Hepatocyte (in vitro differentiated cells): ENCODE results near the gene KHDRBS1. TPM values are rescaled to one million over a fixed set of nuclear protein-coding genes. Genes with fewer than 3 reads are reported as not detected.

ENCODE experiments used
- DNase-seq: peaks from one replicate; pipeline ENCODE4 v3.0.0-alpha.2; 2016; ENCODE audit warnings: low spot score
- H2AFZ ChIP-seq: fragments of 200-600 bp; sonication (generic); 2 replicates; pipeline ENCODE4 v1.6.0; 2016; ENCODE audit warnings: antibody characterized with exemption, mild to moderate bottlenecking
- H3K27ac ChIP-seq: fragments of 200-600 bp; sonication (generic); 2 replicates; pipeline ENCODE4 v1.5.1; 2016; ENCODE audit warnings: mild to moderate bottlenecking
- H3K27me3 ChIP-seq: fragments of 200-600 bp; sonication (generic); 2 replicates; pipeline ENCODE4 v1.6.1; 2016
- H3K36me3 ChIP-seq: fragments of 200-600 bp; sonication (generic); replicated peaks from 2 replicates; pipeline ENCODE4 v1.5.1; 2016; ENCODE audit warnings: low read depth; ENCODE audit not compliant: insufficient read depth
- H3K4me1 ChIP-seq: fragments of 200-600 bp; sonication (generic); 2 replicates; pipeline ENCODE4 v1.5.1; 2016; ENCODE audit warnings: mild to moderate bottlenecking, moderate library complexity; ENCODE audit not compliant: insufficient read depth
- H3K4me2 ChIP-seq: fragments of 200-600 bp; sonication (generic); 2 replicates; pipeline ENCODE4 v1.6.0; 2016
- H3K4me3 ChIP-seq: fragments of 200-600 bp; sonication (generic); 2 replicates; pipeline ENCODE4 v1.5.1; 2016; ENCODE audit warnings: mild to moderate bottlenecking
- H3K79me2 ChIP-seq: fragments of 200-600 bp; sonication (generic); 2 replicates; pipeline ENCODE4 v1.6.0; 2017; ENCODE audit warnings: mild to moderate bottlenecking
- H3K9me2 ChIP-seq: fragments of 200-600 bp; sonication (generic); replicated peaks from 2 replicates; pipeline ENCODE4 v1.6.0; 2017; ENCODE audit warnings: mild to moderate bottlenecking; ENCODE audit not compliant: insufficient read depth
- H3K9me3 ChIP-seq: fragments of 200-600 bp; sonication (generic); 2 replicates; pipeline ENCODE4 v1.5.1; 2016; ENCODE audit warnings: low read depth, mild to moderate bottlenecking
- H4K20me1 ChIP-seq: fragments of 200-600 bp; sonication (generic); 2 replicates; pipeline ENCODE4 v1.6.0; 2016; ENCODE audit warnings: mild to moderate bottlenecking; ENCODE audit not compliant: insufficient read depth, poor library complexity, severe bottlenecking
- CTCF ChIP-seq: fragments of 200-600 bp; sonication (generic); IDR thresholded peaks from 2 replicates; pipeline ENCODE4 v1.5.1; 2016; ENCODE audit warnings: antibody characterized with exemption, mild to moderate bottlenecking; ENCODE audit not compliant: poor library complexity
- EZH2 ChIP-seq: fragments of 200-600 bp; sonication (generic); IDR thresholded peaks from 2 replicates; pipeline ENCODE4 v1.6.1; 2016; ENCODE audit warnings: antibody characterized with exemption, mild to moderate bottlenecking, borderline replicate concordance
- EZH2phosphoT487 ChIP-seq: fragments of 200-600 bp; sonication (generic); IDR thresholded peaks from one replicate; pipeline ENCODE4 v1.6.1; 2018; ENCODE audit warnings: antibody characterized with exemption, mild to moderate bottlenecking, low read depth, moderate library complexity; ENCODE audit not compliant: unreplicated experiment, severe bottlenecking
- WGBS: methylation state at CpG from one replicate; pipeline ENCODE4 v1.1.6; 2016; ENCODE audit warnings: low lambda C conversion rate; ENCODE audit errors: missing lambda C conversion rate; 5-methylcytosine and 5-hydroxymethylcytosine counted together
- polyA plus RNA-seq: library from polyadenylated mRNA; unstranded; fragments of >200 nt; fragmentation: Nextera tagmentation; extraction: Ambion mirVana; gene quantifications from 2 replicates; pipeline ENCODE4 v1.2.1, GENCODE V29; 2016
- total RNA-seq: library from RNA; depleted of rRNA; stranded (reverse); fragments of >200 nt; gene quantifications from 2 replicates; pipeline ENCODE4 v1.2.3, GENCODE V29; 2014

Gene KHDRBS1
- total and polyA plus RNA-seq, 2 experiments from 2014 or later = 81.9 to 98.7 TPM

- H3K9me2 ChIP-seq = no peaks in the 10 kb centered on the region
- H3K4me3 ChIP-seq = no peak overlapping the region
- no peak for DNase-seq
- WGBS = 66% methylated on average over 4 of the region's 4 CpGs
- no peak overlapping the region for H3K4me2 ChIP-seq
- peak overlapping the region; percentile 21 for H3K27ac ChIP-seq
- H3K36me3 ChIP-seq = no peaks in the 10 kb centered on the region
- H3K27me3 ChIP-seq = no peaks in the 10 kb centered on the region
- no peaks in the 10 kb centered on the region for H3K9me3 ChIP-seq
- H4K20me1 ChIP-seq = no peaks in the 10 kb centered on the region
- no peaks in the 10 kb centered on the region for H3K79me2 ChIP-seq
- peaks cover 3% of the 10 kb centered on the region for H3K4me1 ChIP-seq
- H2AFZ ChIP-seq = no peak overlapping the region
- TF ChIP-seq CTCF (no peak), EZH2 (no peak), EZH2phosphoT487 (no peak)
These were observed 28.2 kb upstream of the KHDRBS1 start for GRCh38 chr1:31985430-31985829.

GRCh38 chr1:31987135-31987619 is 26.5 kb upstream of the KHDRBS1 start:
- no peaks in the 10 kb centered on the region for H3K9me2 ChIP-seq
- 45% methylated on average over 9 of the region's 9 CpGs for WGBS
- H4K20me1 ChIP-seq = no peaks in the 10 kb centered on the region
- H3K9me3 ChIP-seq = no peaks in the 10 kb centered on the region
- no peak overlapping the region for H2AFZ ChIP-seq
- no peaks in the 10 kb centered on the region for H3K27me3 ChIP-seq
- H3K27ac ChIP-seq = no peak overlapping the region
- no peak for DNase-seq
- no peak overlapping the region for H3K4me2 ChIP-seq
- H3K79me2 ChIP-seq = no peaks in the 10 kb centered on the region
- peaks cover 3% of the 10 kb centered on the region for H3K4me1 ChIP-seq
- no peaks in the 10 kb centered on the region for H3K36me3 ChIP-seq
- TF ChIP-seq EZH2phosphoT487 = no peak
- TF ChIP-seq EZH2 = no peak
- TF ChIP-seq CTCF = no peak
- no peak overlapping the region for H3K4me3 ChIP-seq

GRCh38 chr1:31989964-31990363 is 23.7 kb upstream of the KHDRBS1 start:
- 74% methylated on average over 3 of the region's 3 CpGs for WGBS
- H3K27ac ChIP-seq = no peak overlapping the region
- no peaks in the 10 kb centered on the region for H3K9me3 ChIP-seq
- no peaks in the 10 kb centered on the region for H3K79me2 ChIP-seq
- no peak overlapping the region for H3K4me3 ChIP-seq
- no peak for TF ChIP-seq CTCF
- TF ChIP-seq EZH2 = no peak
- no peak for TF ChIP-seq EZH2phosphoT487
- peaks cover 3% of the 10 kb centered on the region for H3K4me1 ChIP-seq
- H4K20me1 ChIP-seq = no peaks in the 10 kb centered on the region
- no peaks in the 10 kb centered on the region for H3K9me2 ChIP-seq
- H3K27me3 ChIP-seq = no peaks in the 10 kb centered on the region
- no peak overlapping the region for H2AFZ ChIP-seq
- H3K4me2 ChIP-seq = no peak overlapping the region
- DNase-seq = no peak
- no peaks in the 10 kb centered on the region for H3K36me3 ChIP-seq

- H3K9me3 ChIP-seq = no peaks in the 10 kb centered on the region
- H3K9me2 ChIP-seq = no peaks in the 10 kb centered on the region
- no peak overlapping the region for H3K4me3 ChIP-seq
- H3K4me2 ChIP-seq = no peak overlapping the region
- H3K36me3 ChIP-seq = no peaks in the 10 kb centered on the region
- no peaks in the 10 kb centered on the region for H3K79me2 ChIP-seq
- H2AFZ ChIP-seq = no peak overlapping the region
- no peaks in the 10 kb centered on the region for H3K27me3 ChIP-seq
- no peaks in the 10 kb centered on the region for H3K4me1 ChIP-seq
- no peak overlapping the region for H3K27ac ChIP-seq
- TF ChIP-seq EZH2 (no peak), EZH2phosphoT487 (no peak), CTCF (no peak)
- 77% methylated on average over 1 of the region's 1 CpG for WGBS
- H4K20me1 ChIP-seq = no peaks in the 10 kb centered on the region
- no peak for DNase-seq
These were observed 22.5 kb upstream of the KHDRBS1 start for GRCh38 chr1:31991182-31991581.
